Muscle of back (tissue), 11 donors: ENCODE results near the gene TPM2. TPM values are rescaled to one million over a fixed set of nuclear protein-coding genes. Genes with fewer than 3 reads are reported as not detected.

Experiments used
- DNase-seq, 3 donors: peaks; one replicate each; pipeline versions ENCODE4 v3.0.0 to v3.0.0-alpha.2; 2013
- polyA plus RNA-seq, 10 donors: library from polyadenylated mRNA; unstranded; fragments of 120-200 nt; gene quantifications; one replicate each; pipeline ENCODE4 v1.2.1, GENCODE V29; 2013; ENCODE audit not compliant: insufficient read length in 10 of 10

TPM2 gene
- polyA plus RNA-seq, 10 donors, result 4,673 to 8,611 (median 7,912) TPM

DNA sequence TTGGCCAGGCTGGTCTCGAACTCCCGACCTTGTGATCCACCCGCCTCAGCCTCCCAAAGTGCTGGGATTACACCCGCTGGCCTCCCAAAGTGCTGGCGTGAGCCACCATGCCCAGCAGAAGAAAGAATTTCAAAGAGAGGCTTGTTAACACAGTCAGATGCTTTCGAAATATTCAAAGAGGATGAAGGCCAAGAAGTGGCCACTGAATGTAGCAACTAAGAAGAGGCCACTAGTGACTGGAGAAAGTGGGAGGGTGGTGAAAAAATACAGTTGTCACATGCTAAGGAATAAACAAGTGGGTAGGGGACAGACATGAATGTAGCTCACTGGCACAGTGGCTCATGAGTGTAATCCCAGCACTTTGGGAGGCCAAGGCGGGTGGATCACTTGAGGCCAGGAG is 13.0 kb upstream of the TPM2 start:
- no peak for DNase-seq

DNA sequence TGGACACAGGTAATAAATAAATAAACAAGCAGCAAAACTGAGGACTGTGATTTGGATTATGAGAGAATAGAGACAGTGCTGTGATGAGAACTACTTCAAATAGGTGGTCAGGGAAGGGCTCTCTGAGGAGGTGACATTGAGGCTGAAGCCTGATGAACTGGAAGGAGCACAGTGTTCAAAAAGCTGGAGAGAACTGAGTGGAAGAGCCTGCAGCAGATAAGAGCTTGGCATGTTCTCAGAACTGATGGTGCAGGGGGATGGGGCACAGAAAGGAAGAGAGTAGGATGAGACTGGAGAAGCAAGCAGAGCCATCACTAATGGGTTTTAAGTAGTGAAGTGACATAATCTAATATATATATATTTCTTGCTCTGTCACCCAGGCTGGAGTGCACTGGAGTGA is 11.2 kb upstream of the TPM2 start:
- no peak for DNase-seq

GRCh38 chr9:35700031-35700430 is 10.3 kb upstream of the TPM2 start:
- DNase-seq, result no peak

- DNase-seq, result no peak
Observed at GRCh38 chr9:35698231-35698630, 8.5 kb upstream of the TPM2 start.

GRCh38 chr9:35697486-35697885 is 7.8 kb upstream of the TPM2 start:
- DNase-seq, result no peak

- peak in 2 of 3 donors; percentile 35 to 58 for DNase-seq
Observed at GRCh38 chr9:35696520-35697215, 6.9 kb upstream of the TPM2 start.

- DNase-seq, result no peak
Observed at GRCh38 chr9:35695943-35696401, 6.2 kb upstream of the TPM2 start.

DNA sequence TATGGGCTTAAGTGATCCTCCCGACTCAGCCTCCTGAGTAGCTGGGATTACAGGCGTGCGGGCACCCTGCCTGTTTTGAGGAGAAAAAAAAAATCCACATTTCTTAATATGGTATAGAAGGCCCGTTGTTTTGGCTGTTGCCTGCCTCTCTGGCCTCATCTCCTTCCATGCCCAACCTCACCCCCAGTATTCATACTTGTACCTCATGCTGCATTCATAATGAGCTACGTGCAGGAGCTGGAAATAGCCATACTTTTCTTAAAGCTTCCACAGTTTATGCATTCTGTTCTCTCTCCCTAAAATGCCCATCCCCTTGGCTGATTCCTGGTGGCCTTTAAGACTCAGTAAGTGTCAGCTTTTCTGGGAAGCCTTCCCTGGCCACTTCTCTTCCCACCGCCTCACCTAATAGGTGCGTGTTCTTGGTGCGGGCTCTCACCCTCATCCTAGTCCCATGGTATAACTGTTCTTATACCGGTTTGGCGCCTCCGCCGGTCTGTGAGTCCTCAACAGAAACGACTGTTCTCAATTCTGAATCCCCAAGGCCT is 2.1 kb upstream of the TPM2 start:
- DNase-seq, result peak in 1 of 3 donors; percentile 24

GRCh38 chr9:35691334-35691650 is 1.6 kb upstream of the TPM2 start:
- DNase-seq, result no peak

GRCh38 chr9:35690614-35691333 is 1.0 kb upstream of the TPM2 start:
- peak; percentile 81 to 92 (median 82) for DNase-seq

- peak in 1 of 3 donors; percentile 89 for DNase-seq
Observed at GRCh38 chr9:35690294-35690613, 529 bp upstream of the TPM2 start.

- DNase-seq, result no peak
Observed at GRCh38 chr9:35688558-35689541, 875 bp downstream of the TPM2 start.

GRCh38 chr9:35687972-35688557 is 1.7 kb downstream of the TPM2 start:
- DNase-seq, result peak in 1 of 3 donors; percentile 42

DNA sequence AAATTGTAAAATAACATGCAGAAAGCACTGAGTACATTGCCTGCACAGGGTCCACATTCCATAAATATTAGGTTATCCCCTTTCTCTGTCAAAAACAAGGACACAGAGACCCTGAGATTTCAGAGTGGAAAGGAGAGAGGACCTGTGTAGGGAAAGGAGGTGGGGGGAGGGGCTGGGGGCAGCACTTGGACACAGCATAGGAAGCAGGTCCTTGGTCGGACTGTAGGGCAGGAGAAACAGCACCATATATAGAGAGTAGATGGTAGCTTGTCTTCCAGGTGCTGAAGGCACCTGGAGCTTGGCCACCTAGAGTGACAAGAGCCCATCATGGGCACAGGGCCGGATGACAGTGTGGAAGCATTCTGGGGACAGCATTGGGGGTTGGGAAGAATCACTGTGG is 2.4 kb downstream of the TPM2 start:
- DNase-seq, result no peak

DNA sequence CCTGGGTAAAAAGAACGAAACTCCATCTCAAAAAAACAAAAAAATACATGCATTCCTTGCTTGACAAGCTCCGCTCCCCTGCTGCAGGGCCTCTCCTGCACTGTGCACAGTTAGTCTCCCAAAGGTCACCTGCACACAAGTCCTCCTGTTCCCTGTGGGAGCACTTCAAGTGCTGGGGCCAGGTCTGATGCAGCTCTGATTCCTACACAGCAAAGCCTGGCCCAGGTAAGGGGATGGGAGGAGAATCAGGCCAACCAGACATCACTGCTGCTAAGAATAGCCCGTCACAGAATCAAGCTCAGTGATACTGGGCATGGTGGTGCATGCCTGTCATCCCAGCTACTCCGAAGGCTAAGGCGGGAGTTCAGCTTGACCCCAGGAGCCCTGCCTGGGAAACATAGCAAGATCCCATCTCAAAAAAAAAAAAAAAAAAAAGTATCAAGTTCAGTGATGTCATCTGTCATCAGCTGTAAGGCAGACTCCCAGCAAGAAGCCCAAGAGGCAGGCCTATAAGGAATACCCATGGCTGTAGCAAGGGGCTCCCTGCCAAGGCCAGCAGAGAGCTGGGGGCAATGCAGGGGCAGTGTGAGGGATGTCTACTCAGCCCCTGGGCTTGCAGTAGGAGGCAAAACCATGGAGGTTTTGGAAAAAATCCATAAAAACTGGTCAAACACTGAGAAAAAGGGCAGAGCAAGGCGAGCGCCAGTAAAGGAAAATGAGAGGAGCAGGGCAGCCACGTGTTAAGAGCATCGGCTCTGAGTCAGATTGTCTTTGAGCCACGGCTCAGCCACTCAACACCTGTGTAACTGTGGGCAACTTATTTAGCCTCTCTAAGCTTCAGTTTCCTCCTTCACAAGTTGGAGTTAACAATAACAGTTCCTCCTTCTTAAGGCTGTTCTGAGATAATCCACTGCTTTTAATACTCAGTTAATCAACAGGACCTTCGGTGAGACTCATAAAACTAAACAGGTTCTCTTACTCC is 3.2 kb downstream of the TPM2 start:
- DNase-seq, result peak in 1 of 3 donors; percentile 63

DNA sequence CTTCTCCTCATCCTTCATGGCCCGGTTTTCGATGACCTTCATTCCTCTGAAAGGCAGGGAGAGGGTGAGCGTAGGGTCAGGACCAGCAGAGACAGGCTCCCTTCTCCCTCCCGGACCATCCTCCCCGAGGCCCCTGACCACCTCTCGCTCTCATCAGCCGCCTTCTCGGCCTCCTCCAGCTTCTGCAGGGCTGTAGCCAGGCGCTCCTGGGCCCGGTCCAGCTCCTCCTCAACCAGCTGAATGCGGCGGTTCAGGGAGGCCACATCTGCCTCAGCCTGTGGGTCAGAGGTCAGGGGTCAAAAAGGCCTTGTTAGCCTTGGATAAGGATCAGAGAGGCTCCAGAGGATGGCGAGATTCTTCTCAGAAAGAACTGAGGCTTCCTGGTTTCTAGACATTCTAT is 4.2 kb downstream of the TPM2 start:
- DNase-seq, result no peak

DNA sequence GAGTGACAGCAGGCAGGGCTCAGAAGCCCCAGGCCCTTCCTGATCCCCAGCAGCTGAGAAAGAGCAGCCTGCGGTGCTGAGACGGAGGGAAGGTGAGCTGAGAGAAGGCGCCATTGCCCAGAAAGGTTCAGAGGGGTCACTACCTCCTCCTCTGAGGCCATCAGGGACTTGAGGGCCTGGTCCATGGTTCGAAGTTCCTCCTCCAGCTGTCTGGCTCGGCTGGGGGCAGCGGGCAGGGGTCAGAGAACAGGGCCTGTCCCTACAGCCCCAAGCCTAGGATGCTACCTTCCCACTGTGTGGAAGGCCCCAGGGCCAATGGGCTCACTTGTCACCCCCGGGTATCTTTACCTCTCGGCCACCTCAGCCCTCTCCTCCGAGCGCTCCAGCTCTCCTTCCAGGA is 4.8 kb downstream of the TPM2 start:
- DNase-seq, result no peak

DNA sequence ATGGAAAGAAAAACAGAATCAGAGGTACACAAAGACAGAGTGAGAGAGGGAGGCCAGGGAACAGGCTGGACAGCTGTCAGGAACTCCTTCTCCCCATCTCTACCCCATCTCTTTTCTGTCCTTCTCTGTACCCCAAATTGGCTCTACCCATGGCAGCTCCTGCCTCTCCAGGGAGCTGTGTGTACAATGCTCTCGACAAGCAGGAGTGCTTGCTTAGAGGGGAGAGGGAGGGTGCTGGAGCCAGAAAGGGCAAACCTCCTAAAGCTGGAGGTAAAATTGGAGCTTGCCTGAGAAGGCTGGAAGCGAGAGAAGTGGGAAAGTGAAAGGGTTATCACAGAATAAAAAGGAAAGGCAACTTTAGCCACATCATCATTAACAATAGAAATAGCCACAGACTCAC is 6.4 kb downstream of the TPM2 start:
- DNase-seq, result no peak

DNA sequence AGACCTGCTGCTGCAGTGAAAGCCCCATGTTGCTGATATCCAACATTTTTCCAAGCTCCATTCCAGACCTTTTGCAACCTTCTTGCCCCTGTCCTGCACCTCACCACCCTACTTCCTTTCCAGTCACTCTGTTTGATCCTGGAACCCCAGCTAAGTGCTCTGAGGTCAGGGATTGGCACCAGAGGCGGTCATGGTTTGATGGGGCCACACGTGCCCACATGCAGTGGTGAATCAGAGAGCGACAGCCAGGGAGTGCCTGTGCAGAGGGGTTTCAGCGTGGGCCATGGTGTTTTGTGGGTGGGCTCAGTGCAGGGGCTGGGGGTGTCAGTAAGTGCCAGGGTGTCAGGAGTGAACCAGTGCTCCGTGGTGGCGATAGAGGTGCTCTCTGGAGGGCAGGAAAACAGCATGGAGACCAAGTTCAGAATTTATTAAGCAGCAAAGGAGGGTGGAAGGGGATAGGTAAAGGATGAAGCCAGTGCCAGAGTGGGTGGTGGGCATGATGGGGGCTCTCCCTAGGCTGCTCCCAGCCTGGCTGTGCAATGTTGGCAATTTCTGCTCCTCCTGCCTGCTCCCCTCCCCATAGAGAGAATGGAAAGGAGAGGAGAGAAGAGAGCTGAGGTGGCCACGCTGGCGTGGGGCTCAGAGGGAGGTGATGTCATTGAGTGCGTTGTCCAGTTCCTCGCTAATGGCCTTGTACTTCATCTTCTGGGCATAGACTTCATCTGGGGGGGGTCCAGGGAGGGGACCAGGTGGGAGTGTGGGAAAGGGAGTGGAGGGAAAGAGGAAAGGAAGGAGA is 7.0 kb downstream of the TPM2 start:
- DNase-seq, result no peak

DNA sequence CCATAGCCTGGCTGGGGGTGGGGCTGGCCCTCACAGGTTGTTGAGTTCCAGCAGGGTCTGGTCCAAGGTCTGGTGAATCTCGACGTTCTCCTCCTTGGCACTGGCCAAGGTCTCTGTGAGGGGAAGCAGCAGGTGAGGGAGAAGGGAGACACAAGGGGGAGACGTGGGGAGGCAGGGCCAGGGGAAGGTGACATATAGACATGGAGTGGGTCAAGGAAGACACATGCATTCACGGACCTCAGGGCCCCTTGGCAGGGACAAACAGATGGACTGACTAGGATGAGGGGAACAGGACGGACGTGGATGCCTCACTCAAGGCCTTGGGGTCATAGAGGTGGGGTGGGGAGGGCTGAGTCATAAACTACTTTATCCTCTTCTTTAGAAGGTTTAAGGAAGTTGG is 7.7 kb downstream of the TPM2 start:
- DNase-seq, result peak in 1 of 3 donors; percentile 26
